ENCODE measurements around the gene DNAH6.

The DNAH6 gene

GRCh38 chr2:84711651-84712050, 195.4 kb downstream of the DNAH6 start:
- ChIA-PET POLR2A (ENCODE audit: low non-redundant PET) (no interaction called here), CTCF (interaction anchor here (0.6 kb wide), 1 partner anchor 878 kb away, joined by 3 read pairs; no protein-coding TSS in a partner anchor)
- no peak for DNase-seq (ENCODE audit: low spot score)
- H3K27ac ChIP-seq = no peak overlapping the region
- no peak for TF ChIP-seq CTCF (conservative IDR thresholded peaks at IDR 0.05; ENCODE audit: low read depth)

GRCh38 chr2:84713441-84713840, 197.1 kb downstream of the DNAH6 start:
- TF ChIP-seq CTCF (conservative IDR thresholded peaks at IDR 0.05; ENCODE audit: low read depth) = no peak
- no peak overlapping the region for H3K27ac ChIP-seq
- POLR2A ChIA-PET (ENCODE audit: low non-redundant PET) = no interaction called here
- CTCF ChIA-PET = no interaction called here
- DNase-seq (ENCODE audit: low spot score) = no peak

- CTCF ChIA-PET = interaction anchor here (0.7 kb wide), 1 partner anchor 29 kb away, joined by 3 read pairs; no protein-coding TSS in a partner anchor
These were observed 200.3 kb downstream of the DNAH6 start for GRCh38 chr2:84716564-84716963.

GRCh38 chr2:84717302-84717701, 201.0 kb downstream of the DNAH6 start:
- no peak for DNase-seq (ENCODE audit: low spot score)
- ChIA-PET CTCF (interaction anchor here (0.5 to 0.7 kb wide), 3 partner anchors 29 to 208 kb away, joined by 3 read pairs; no protein-coding TSS in a partner anchor), POLR2A (ENCODE audit: low non-redundant PET) (no interaction called here)
- no peak for TF ChIP-seq CTCF (conservative IDR thresholded peaks at IDR 0.05; ENCODE audit: low read depth)
- H3K27ac ChIP-seq = no peak overlapping the region

More at GRCh38 chr2:84716564-84716963, 200.3 kb downstream of the DNAH6 start:
- DNase-seq (ENCODE audit: low spot score) = no peak
- no peak overlapping the region for H3K27ac ChIP-seq
- POLR2A ChIA-PET (ENCODE audit: low non-redundant PET) = no interaction called here
- TF ChIP-seq CTCF (conservative IDR thresholded peaks at IDR 0.05; ENCODE audit: low read depth) = no peak

- H3K27ac ChIP-seq = no peak overlapping the region
- CTCF ChIA-PET = interaction anchor here (0.7 kb wide), 1 partner anchor 576 kb away, joined by 3 read pairs; no protein-coding TSS in a partner anchor
- POLR2A ChIA-PET (ENCODE audit: low non-redundant PET) = no interaction called here
- TF ChIP-seq CTCF (conservative IDR thresholded peaks at IDR 0.05; ENCODE audit: low read depth) = no peak
- no peak for DNase-seq (ENCODE audit: low spot score)
These were observed 203.1 kb downstream of the DNAH6 start for GRCh38 chr2:84719434-84719833.

GRCh38 chr2:84723831-84724230, 207.5 kb downstream of the DNAH6 start:
- no peak for TF ChIP-seq CTCF (conservative IDR thresholded peaks at IDR 0.05; ENCODE audit: low read depth)
- ChIA-PET POLR2A (ENCODE audit: low non-redundant PET) (no interaction called here), CTCF (no interaction called here)
- H3K27ac ChIP-seq = no peak overlapping the region
- DNase-seq (ENCODE audit: low spot score) = no peak

GRCh38 chr2:84725717-84726116, 209.4 kb downstream of the DNAH6 start:
- no peak for TF ChIP-seq CTCF (conservative IDR thresholded peaks at IDR 0.05; ENCODE audit: low read depth)
- no peak overlapping the region for H3K27ac ChIP-seq
- CTCF ChIA-PET = no interaction called here
- DNase-seq (ENCODE audit: low spot score) = no peak
- POLR2A ChIA-PET (ENCODE audit: low non-redundant PET) = no interaction called here

Measured in RWPE1 (cell line).